ENCODE results near the gene RPSA. TPM values are rescaled to one million over a fixed set of nuclear protein-coding genes. Genes with fewer than 3 reads are reported as not detected.
A peak's percentile ranks its signal among the peaks of the same experiment; 100 is the strongest.

Gene RPSA
- total and polyA plus RNA-seq, 9 of the 15 experiments (the other 6 are each of a cell fraction or from before 2014, with no cell fraction given) = 2,290 to 4,272 (median 2,730) TPM

DNA sequence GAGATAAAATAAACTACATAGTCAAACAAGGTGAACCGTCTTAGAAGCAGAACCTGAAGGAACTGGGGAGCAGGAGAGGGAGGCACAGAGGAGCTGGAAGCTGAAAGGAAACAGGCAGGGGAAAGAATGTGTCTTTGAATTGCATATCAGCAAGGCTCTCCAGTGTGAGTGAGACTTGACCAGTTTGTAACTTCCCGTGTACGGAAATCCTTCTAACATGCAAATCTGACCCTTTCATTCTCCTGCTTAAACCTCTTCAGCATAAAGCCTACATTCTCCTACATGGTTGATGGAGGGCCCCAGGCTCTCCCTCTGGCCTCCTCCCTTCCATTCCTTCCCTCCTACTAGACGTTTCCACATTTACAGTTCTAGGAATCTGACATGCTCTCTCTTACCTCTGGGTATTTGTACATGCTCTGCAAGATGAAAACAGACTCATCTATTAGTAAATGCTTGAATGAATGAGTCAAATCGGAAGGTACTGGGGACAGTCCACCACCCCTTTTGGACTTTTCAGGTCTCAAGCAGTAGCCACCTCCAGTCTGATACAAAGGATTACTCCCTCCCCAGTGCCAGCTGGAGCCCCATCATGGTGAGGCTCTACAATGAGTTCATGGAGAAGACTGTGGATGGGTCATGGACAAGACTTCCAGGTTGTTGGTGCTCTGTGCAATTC lies 29.4 kb upstream of the RPSA start:
- Histone ChIP-seq H3K79me2 (ENCODE audit: control insufficient read depth, insufficient read depth, low read length) (no peaks in the 10 kb centered on the region), H3K4me1 (replicated peaks in 1 of 2; ENCODE audit: control insufficient read depth in 2 of 2, insufficient read depth in 2 of 2, low read length in 2 of 2) (peaks cover 0 to 3% of the 10 kb centered on the region in 2 experiments; a peak in 2 of 5 replicates), H3K9me3 (replicated peaks; ENCODE audit: control insufficient read depth, insufficient read depth, low read depth, low read length) (no peaks in the 10 kb centered on the region), H3K4me3 (no peak overlapping the region), H3K4me2 (ENCODE audit: insufficient read depth, low read length) (no peak overlapping the region), H3K9me1 (ENCODE audit: control insufficient read depth, insufficient read depth, low read length) (no peaks in the 10 kb centered on the region), H3K9ac (ENCODE audit: insufficient read depth in 1 of 2, low read depth in 2 of 2, low read length in 2 of 2) (no peak overlapping the region), H3K36me3 (ENCODE audit: control insufficient read depth, insufficient read depth, low read length) (no peaks in the 10 kb centered on the region), H3K27me3 (ENCODE audit: control insufficient read depth in 2 of 2, insufficient read depth in 2 of 2, low read length in 2 of 2) (peaks cover 33 to 41% of the 10 kb centered on the region in 2 experiments), H3K27ac (ENCODE audit: extremely low read depth, low read depth, low read length) (no peak overlapping the region), H2AFZ (ENCODE audit: low read depth, low read length) (no peak overlapping the region), H4K20me1 (replicated peaks; ENCODE audit: control insufficient read depth, insufficient read depth, low read length) (no peaks in the 10 kb centered on the region)
- intact Hi-C loops (cut with micrococcal nuclease) = loop anchor here (5.0 kb wide), 2 partner anchors 170 to 250 kb away; no protein-coding TSS in a partner anchor
- 5% methylated on average over 5 of the region's 5 CpGs for WGBS (ENCODE audit: insufficient coverage, low coverage, missing lambda C conversion rate)
- TF ChIP-seq PHF8 (IDR thresholded peaks at IDR 0.05; ENCODE audit: borderline replicate concordance, low read length) (no peak), ZNF12 (CRISPR knock-in tag; IDR thresholded peaks at IDR 0.05) (no peak), SAP30 (IDR thresholded peaks at IDR 0.05; ENCODE audit: borderline replicate concordance, insufficient read depth, low read depth, low read length, poor library complexity, severe bottlenecking) (no peak), ZNF133 (CRISPR knock-in tag; IDR thresholded peaks at IDR 0.05) (no peak), DPF2 (IDR thresholded peaks at IDR 0.05) (no peak), IFI16 (CRISPR knock-in tag; IDR thresholded peaks at IDR 0.05) (no peak), ZNF445 (CRISPR knock-in tag; IDR thresholded peaks at IDR 0.05; ENCODE audit: low read depth) (no peak), POLR2H (tag; IDR thresholded peaks at IDR 0.05; ENCODE audit: low read depth) (no peak), NR4A1 (CRISPR knock-in tag; IDR thresholded peaks at IDR 0.05) (no peak), NR4A1 (tag; IDR thresholded peaks at IDR 0.05) (no peak)
- ChIA-PET CTCF (ENCODE audit: low intra/inter-chr PET ratio) (interaction anchor here (0.8 to 2.0 kb wide), 3 partner anchors 85 to 251 kb away, joined by 3 to 10 read pairs (median 3); no protein-coding TSS in a partner anchor), POLR2A (interaction anchor here (0.5 kb wide), 1 partner anchor 202 kb away, joined by 3 read pairs; no protein-coding TSS in a partner anchor)
- FAIRE-seq (no peak), DNase-seq (ENCODE audit: extremely low read depth in 1 of 4, low spot score in 3 of 4) (peak in 1 of 4 experiments; percentile 1), ATAC-seq (no peak)
- BruUV-seq (replicated peaks) = no TSS peak
- in situ Hi-C loops (cut with MboI) = no loop called here
